Measurements from ENCODE around the gene CSTF2. TPM values are rescaled to one million over a fixed set of nuclear protein-coding genes. Genes with fewer than 3 reads are reported as not detected.
"Not testable (repeated sequence)": the region's sequence is repeated elsewhere in the genome, so short reads cannot be mapped to it uniquely, and the experiment has no call there.

CSTF2 gene
- 18.0 TPM for polyA plus RNA-seq
- long read RNA-seq, donor 1, partial matches to known transcripts: 0 of 2 reads
- long read RNA-seq, donor 1, other reads (novel, unspliced or antisense): 0 of 2 reads
- long read RNA-seq, donor 2, transcript CSTF2-201 (14 exons, 1,958 nt): major isoform, 6 of 6 reads
- long read RNA-seq, donor 2, partial matches to known transcripts: 0 of 6 reads
- long read RNA-seq, donor 2, other reads (novel, unspliced or antisense): 0 of 6 reads
- long read RNA-seq, donor 3, transcript CSTF2-201 (14 exons, 1,958 nt): major isoform, 10 of 10 reads
- long read RNA-seq, donor 3, partial matches to known transcripts: 0 of 10 reads
- long read RNA-seq, donor 3, other reads (novel, unspliced or antisense): 0 of 10 reads
- long read RNA-seq, donor 4: 0 reads
- long read RNA-seq, donor 5, partial matches to known transcripts: 0 of 1 reads
- long read RNA-seq, donor 5, other reads (novel, unspliced or antisense): 0 of 1 reads
- long read RNA-seq, donor 6, partial matches to known transcripts: 0 of 3 reads
- long read RNA-seq, donor 6, other reads (novel, unspliced or antisense): 0 of 3 reads
- long read RNA-seq, donor 7: 0 reads
- long read RNA-seq, donor 8, transcript CSTF2-201 (14 exons, 1,958 nt): major isoform, 5 of 5 reads
- long read RNA-seq, donor 8, partial matches to known transcripts: 0 of 5 reads
- long read RNA-seq, donor 8, other reads (novel, unspliced or antisense): 0 of 5 reads
- long read RNA-seq, donor 9, partial matches to known transcripts: 0 of 3 reads
- long read RNA-seq, donor 9, other reads (novel, unspliced or antisense): 0 of 3 reads
- long read RNA-seq, donor 10, transcript CSTF2-201 (14 exons, 1,958 nt): major isoform, 8 of 8 reads
- long read RNA-seq, donor 10, partial matches to known transcripts: 0 of 8 reads
- long read RNA-seq, donor 10, other reads (novel, unspliced or antisense): 0 of 8 reads
- long read RNA-seq, donor 11, transcript CSTF2-201 (14 exons, 1,958 nt): major isoform, 5 of 5 reads
- long read RNA-seq, donor 11, partial matches to known transcripts: 0 of 5 reads
- long read RNA-seq, donor 11, other reads (novel, unspliced or antisense): 0 of 5 reads

- Histone ChIP-seq H3K27me3 (ENCODE audit: control insufficient read depth, insufficient read depth, low read length) (no peaks in the 10 kb centered on the region), H3K27ac (ENCODE audit: low read length) (peak within 1 kb of the TSS; percentile 87), H3K9me3 (ENCODE audit: control insufficient read depth, low read depth, low read length) (no peaks in the 10 kb centered on the region), H3K36me3 (ENCODE audit: control insufficient read depth, insufficient read depth, low read length) (peaks cover 12% of the 10 kb centered on the region), H3K4me3 (ENCODE audit: low read length) (peak within 1 kb of the TSS; percentile 81), H3K4me1 (ENCODE audit: control insufficient read depth, insufficient read depth, low read length) (no peaks in the 10 kb centered on the region)
- no CpG with 5 or more reads among the region's 49 CpGs for WGBS (ENCODE audit: insufficient coverage, low lambda C conversion rate)
- DNase-seq: peak; percentile 81 to 88
Observed at GRCh38 chrX:100819837-100820666, at the start of gene CSTF2. Gene CSTF2 (plus strand): TSS chrX:100820391. CDS start chrX:100820417, 26 bp downstream.

GRCh38 chrX:100796371-100796770, 23.8 kb upstream of the CSTF2 start:
- not testable (repeated sequence) for DNase-seq
- WGBS (ENCODE audit: insufficient coverage, low lambda C conversion rate): no CpG with 5 or more reads among the region's 7 CpGs

GRCh38 chrX:100797359-100797758, 22.8 kb upstream of the CSTF2 start:
- H3K36me3 ChIP-seq (ENCODE audit: control insufficient read depth, insufficient read depth, low read length): no peaks in the 10 kb centered on the region
- no peak for DNase-seq
- no peak overlapping the region for H3K4me3 ChIP-seq (ENCODE audit: low read length)
- WGBS (ENCODE audit: insufficient coverage, low lambda C conversion rate): no CpG with 5 or more reads among the region's 4 CpGs
- no peaks in the 10 kb centered on the region for H3K9me3 ChIP-seq (ENCODE audit: control insufficient read depth, low read depth, low read length)
- peaks cover 5% of the 10 kb centered on the region for H3K4me1 ChIP-seq (ENCODE audit: control insufficient read depth, insufficient read depth, low read length)
- H3K27me3 ChIP-seq (ENCODE audit: control insufficient read depth, insufficient read depth, low read length): no peaks in the 10 kb centered on the region
- no peak overlapping the region for H3K27ac ChIP-seq (ENCODE audit: low read length)

More at GRCh38 chrX:100796371-100796770, 23.8 kb upstream of the CSTF2 start:
- H3K27ac ChIP-seq (ENCODE audit: low read length); H3K9me3 ChIP-seq (ENCODE audit: control insufficient read depth, low read depth, low read length); H3K4me3 ChIP-seq (ENCODE audit: low read length); H3K27me3 ChIP-seq (ENCODE audit: control insufficient read depth, insufficient read depth, low read length); H3K4me1 ChIP-seq (ENCODE audit: control insufficient read depth, insufficient read depth, low read length); H3K36me3 ChIP-seq (ENCODE audit: control insufficient read depth, insufficient read depth, low read length): not testable (repeated sequence)

- H3K4me3 ChIP-seq (ENCODE audit: low read length): no peak overlapping the region
- no peaks in the 10 kb centered on the region for H3K36me3 ChIP-seq (ENCODE audit: control insufficient read depth, insufficient read depth, low read length)
- no peaks in the 10 kb centered on the region for H3K27me3 ChIP-seq (ENCODE audit: control insufficient read depth, insufficient read depth, low read length)
- no peaks in the 10 kb centered on the region for H3K9me3 ChIP-seq (ENCODE audit: control insufficient read depth, low read depth, low read length)
- no CpG with 5 or more reads among the region's 4 CpGs for WGBS (ENCODE audit: insufficient coverage, low lambda C conversion rate)
- DNase-seq: peak; percentile 24 to 64
- H3K4me1 ChIP-seq (ENCODE audit: control insufficient read depth, insufficient read depth, low read length): peaks cover 5% of the 10 kb centered on the region
- peak overlapping the region; percentile 76 for H3K27ac ChIP-seq (ENCODE audit: low read length)
Observed at GRCh38 chrX:100798484-100799214, 21.5 kb upstream of the CSTF2 start.

- Histone ChIP-seq H3K4me1 (ENCODE audit: control insufficient read depth, insufficient read depth, low read length) (peaks cover 5% of the 10 kb centered on the region), H3K27ac (ENCODE audit: low read length) (peak overlapping the region; percentile 12), H3K9me3 (ENCODE audit: control insufficient read depth, low read depth, low read length) (no peaks in the 10 kb centered on the region), H3K36me3 (ENCODE audit: control insufficient read depth, insufficient read depth, low read length) (no peaks in the 10 kb centered on the region), H3K27me3 (ENCODE audit: control insufficient read depth, insufficient read depth, low read length) (no peaks in the 10 kb centered on the region), H3K4me3 (ENCODE audit: low read length) (no peak overlapping the region)
- WGBS (ENCODE audit: insufficient coverage, low lambda C conversion rate): no CpG with 5 or more reads among the region's 3 CpGs
- peak; percentile 25 to 56 for DNase-seq
Observed at GRCh38 chrX:100802843-100803242, 17.3 kb upstream of the CSTF2 start.

GRCh38 chrX:100804780-100805179, 15.4 kb upstream of the CSTF2 start:
- Histone ChIP-seq H3K27ac (ENCODE audit: low read length) (no peak overlapping the region), H3K27me3 (ENCODE audit: control insufficient read depth, insufficient read depth, low read length) (no peaks in the 10 kb centered on the region), H3K4me1 (ENCODE audit: control insufficient read depth, insufficient read depth, low read length) (no peaks in the 10 kb centered on the region), H3K9me3 (ENCODE audit: control insufficient read depth, low read depth, low read length) (no peaks in the 10 kb centered on the region), H3K4me3 (ENCODE audit: low read length) (no peak overlapping the region), H3K36me3 (ENCODE audit: control insufficient read depth, insufficient read depth, low read length) (no peaks in the 10 kb centered on the region)
- no CpG with 5 or more reads among the region's 1 CpG for WGBS (ENCODE audit: insufficient coverage, low lambda C conversion rate)
- no peak for DNase-seq

GRCh38 chrX:100808265-100808664, 11.9 kb upstream of the CSTF2 start:
- H3K4me3 ChIP-seq (ENCODE audit: low read length); H3K36me3 ChIP-seq (ENCODE audit: control insufficient read depth, insufficient read depth, low read length); H3K4me1 ChIP-seq (ENCODE audit: control insufficient read depth, insufficient read depth, low read length); H3K27ac ChIP-seq (ENCODE audit: low read length); H3K27me3 ChIP-seq (ENCODE audit: control insufficient read depth, insufficient read depth, low read length); H3K9me3 ChIP-seq (ENCODE audit: control insufficient read depth, low read depth, low read length); DNase-seq: not testable (repeated sequence)
- no CpG with 5 or more reads among the region's 7 CpGs for WGBS (ENCODE audit: insufficient coverage, low lambda C conversion rate)

- WGBS (ENCODE audit: insufficient coverage, low lambda C conversion rate): no CpG with 5 or more reads among the region's 12 CpGs
- H3K36me3 ChIP-seq (ENCODE audit: control insufficient read depth, insufficient read depth, low read length): no peaks in the 10 kb centered on the region
- no peaks in the 10 kb centered on the region for H3K9me3 ChIP-seq (ENCODE audit: control insufficient read depth, low read depth, low read length)
- peak; percentile 24 to 62 for DNase-seq
- H3K27me3 ChIP-seq (ENCODE audit: control insufficient read depth, insufficient read depth, low read length): no peaks in the 10 kb centered on the region
- peak overlapping the region; percentile 81 for H3K27ac ChIP-seq (ENCODE audit: low read length)
- peaks cover 7% of the 10 kb centered on the region for H3K4me1 ChIP-seq (ENCODE audit: control insufficient read depth, insufficient read depth, low read length)
- H3K4me3 ChIP-seq (ENCODE audit: low read length): no peak overlapping the region
Observed at GRCh38 chrX:100812216-100813158, 7.7 kb upstream of the CSTF2 start.

All from large intestine (tissue), 12 donors.